GM06990 (cell line): ENCODE results near the gene TEK.

Experiments
- DNase-seq: peaks from one replicate; pipeline ENCODE4 v3.0.0-alpha.2; 2011; ENCODE audit not compliant: insufficient read length; ENCODE audit errors: extremely low read depth
- H3K27me3 ChIP-seq: replicated peaks from 2 replicates; pipeline ENCODE4 v1.6.0; 2011; ENCODE audit warnings: low read length; ENCODE audit not compliant: control insufficient read depth, insufficient read depth
- H3K36me3 ChIP-seq: 2 replicates; pipeline ENCODE4 v1.5.1; 2011; ENCODE audit warnings: low read length; ENCODE audit not compliant: control insufficient read depth, insufficient read depth
- H3K4me3 ChIP-seq: replicated peaks from 2 replicates; pipeline ENCODE4 v1.5.1; 2011; ENCODE audit warnings: low read depth, mild to moderate bottlenecking, control low read depth, low read length
- CTCF ChIP-seq: IDR thresholded peaks from 2 replicates; pipeline ENCODE4 v1.5.1; 2011; ENCODE audit warnings: low read length, control low read depth, mild to moderate bottlenecking, inconsistent platforms; ENCODE audit not compliant: insufficient read depth, poor library complexity, severe bottlenecking

The TEK gene

GRCh38 chr9:27125936-27126335, 16.9 kb downstream of the TEK start:
- no peaks in the 10 kb centered on the region for H3K36me3 ChIP-seq
- no peak for TF ChIP-seq CTCF
- H3K27me3 ChIP-seq = no peaks in the 10 kb centered on the region
- no peak overlapping the region for H3K4me3 ChIP-seq
- DNase-seq = no peak

GRCh38 chr9:27126670-27127069, 17.6 kb downstream of the TEK start:
- Histone ChIP-seq H3K4me3 (no peak overlapping the region), H3K27me3 (no peaks in the 10 kb centered on the region), H3K36me3 (no peaks in the 10 kb centered on the region)
- DNase-seq = no peak
- TF ChIP-seq CTCF = no peak

GRCh38 chr9:27129221-27129620, 20.2 kb downstream of the TEK start:
- no peak for DNase-seq
- H3K4me3 ChIP-seq = no peak overlapping the region
- H3K27me3 ChIP-seq = no peaks in the 10 kb centered on the region
- H3K36me3 ChIP-seq = no peaks in the 10 kb centered on the region
- no peak for TF ChIP-seq CTCF

- H3K4me3 ChIP-seq = no peak overlapping the region
- no peaks in the 10 kb centered on the region for H3K36me3 ChIP-seq
- no peaks in the 10 kb centered on the region for H3K27me3 ChIP-seq
- no peak for DNase-seq
- no peak for TF ChIP-seq CTCF
Observed at GRCh38 chr9:27131731-27132130, 22.7 kb downstream of the TEK start.

GRCh38 chr9:27133817-27134216, 24.8 kb downstream of the TEK start:
- Histone ChIP-seq H3K27me3 (no peaks in the 10 kb centered on the region), H3K4me3 (no peak overlapping the region), H3K36me3 (no peaks in the 10 kb centered on the region)
- no peak for DNase-seq
- TF ChIP-seq CTCF = no peak

- Histone ChIP-seq H3K27me3 (no peaks in the 10 kb centered on the region), H3K4me3 (no peak overlapping the region), H3K36me3 (no peaks in the 10 kb centered on the region)
- DNase-seq = no peak
- no peak for TF ChIP-seq CTCF
Observed at GRCh38 chr9:27142299-27142930, 33.4 kb downstream of the TEK start.
